Kidney epithelial cell (primary cell): ENCODE data around the gene TOMT. TPM values are rescaled to one million over a fixed set of nuclear protein-coding genes. Genes with fewer than 3 reads are reported as not detected.
"Not testable (repeated sequence)": the region's sequence is repeated elsewhere in the genome, so short reads cannot be mapped to it uniquely, and the experiment has no call there.

ENCODE experiments used
- DNase-seq: peaks from one replicate; pipeline ENCODE4 v3.0.0-alpha.2; 2010; ENCODE audit warnings: low read depth
- H3K27me3 ChIP-seq: 2 replicates; pipeline ENCODE4 v1.6.0; 2011; ENCODE audit warnings: low read length; ENCODE audit not compliant: control insufficient read depth, insufficient read depth
- H3K36me3 ChIP-seq: 2 replicates; pipeline ENCODE4 v1.5.1; 2011; ENCODE audit warnings: low read length; ENCODE audit not compliant: control insufficient read depth, insufficient read depth
- H3K4me3 ChIP-seq: 2 replicates; pipeline ENCODE4 v1.5.1; 2011; ENCODE audit warnings: low read depth, mild to moderate bottlenecking, control low read depth, low read length
- CTCF ChIP-seq: IDR thresholded peaks from 2 replicates; pipeline ENCODE4 v1.5.1; 2011; ENCODE audit warnings: mild to moderate bottlenecking, moderate library complexity, low read length, control low read depth, inconsistent platforms; ENCODE audit not compliant: insufficient read depth, poor library complexity, severe bottlenecking
- total RNA-seq: library from RNA; depleted of rRNA; stranded (reverse); fragments of >200 nt; gene quantifications from 2 replicates; pipeline ENCODE4 v1.2.3, GENCODE V29; 2015

The TOMT gene
- total RNA-seq, 1 donor from 2014 or later: not detected

- no peak overlapping the region for H3K4me3 ChIP-seq
- DNase-seq: no peak
- H3K27me3 ChIP-seq: no peaks in the 10 kb centered on the region
- H3K36me3 ChIP-seq: no peaks in the 10 kb centered on the region
- TF ChIP-seq CTCF: no peak
These were observed 34.9 kb downstream of the TOMT start for GRCh38 chr11:72140661-72141060.

- no peaks in the 10 kb centered on the region for H3K27me3 ChIP-seq
- no peaks in the 10 kb centered on the region for H3K36me3 ChIP-seq
- peak; percentile 83 for DNase-seq
- no peak overlapping the region for H3K4me3 ChIP-seq
- no peak for TF ChIP-seq CTCF
These were observed 35.3 kb downstream of the TOMT start for GRCh38 chr11:72141066-72141465.

GRCh38 chr11:72142086-72142485 lies 36.4 kb downstream of the TOMT start:
- not testable (repeated sequence) for H3K4me3 ChIP-seq, H3K36me3 ChIP-seq, DNase-seq

GRCh38 chr11:72142543-72142942 lies 36.8 kb downstream of the TOMT start:
- H3K36me3 ChIP-seq, DNase-seq, H3K27me3 ChIP-seq, H3K4me3 ChIP-seq: not testable (repeated sequence)

More at GRCh38 chr11:72142086-72142485, 36.4 kb downstream of the TOMT start:
- H3K27me3 ChIP-seq: not testable (repeated sequence)

GRCh38 chr11:72144807-72145565 lies 39.3 kb downstream of the TOMT start:
- peak; percentile 58 for DNase-seq
- TF ChIP-seq CTCF: no peak
- Histone ChIP-seq H3K4me3 (no peak overlapping the region), H3K36me3 (no peaks in the 10 kb centered on the region), H3K27me3 (no peaks in the 10 kb centered on the region)

GRCh38 chr11:72146625-72147024 lies 40.9 kb downstream of the TOMT start:
- H3K4me3 ChIP-seq: no peak overlapping the region
- DNase-seq: no peak
- no peaks in the 10 kb centered on the region for H3K27me3 ChIP-seq
- H3K36me3 ChIP-seq: no peaks in the 10 kb centered on the region
- no peak for TF ChIP-seq CTCF

GRCh38 chr11:72150882-72151281 lies 45.2 kb downstream of the TOMT start:
- DNase-seq: no peak
- Histone ChIP-seq H3K4me3 (no peak overlapping the region), H3K27me3 (no peaks in the 10 kb centered on the region), H3K36me3 (no peaks in the 10 kb centered on the region)
- TF ChIP-seq CTCF: no peak

- not testable (repeated sequence) for DNase-seq, H3K4me3 ChIP-seq, H3K36me3 ChIP-seq, H3K27me3 ChIP-seq
These were observed 48.1 kb downstream of the TOMT start for GRCh38 chr11:72153874-72154273.
